ENCODE data around the gene CDC14A. TPM values are rescaled to one million over a fixed set of nuclear protein-coding genes. Genes with fewer than 3 reads are reported as not detected.
"Not testable (repeated sequence)": the region's sequence is repeated elsewhere in the genome, so short reads cannot be mapped to it uniquely, and the experiment has no call there.

CDC14A gene
- 1 to 10 TPM in 10 of 12 donors, not detected in 2; 4.8 to 9.3 (median 6.5) TPM for polyA plus RNA-seq (ENCODE audit: insufficient read length in 12 of 12)
- long read RNA-seq, donor 1, partial matches to known transcripts, result 0 of 4 reads
- long read RNA-seq, donor 1, other reads (novel, unspliced or antisense), result 0 of 4 reads
- long read RNA-seq, donor 2, partial matches to known transcripts, result 0 of 1 reads
- long read RNA-seq, donor 2, other reads (novel, unspliced or antisense), result 0 of 1 reads
- long read RNA-seq, donor 3, full-length matches to known transcripts, result 2 of 2 reads
- long read RNA-seq, donor 3, partial matches to known transcripts, result 0 of 2 reads
- long read RNA-seq, donor 3, other reads (novel, unspliced or antisense), result 0 of 2 reads
- long read RNA-seq, donor 4, result 0 reads
- long read RNA-seq, donor 5, partial matches to known transcripts, result 0 of 1 reads
- long read RNA-seq, donor 5, other reads (novel, unspliced or antisense), result 0 of 1 reads
- long read RNA-seq, donor 6, result 0 reads
- long read RNA-seq, donor 7, partial matches to known transcripts, result 0 of 1 reads
- long read RNA-seq, donor 7, other reads (novel, unspliced or antisense), result 0 of 1 reads
- long read RNA-seq, donor 8, partial matches to known transcripts, result 0 of 2 reads
- long read RNA-seq, donor 8, other reads (novel, unspliced or antisense), result 0 of 2 reads
- long read RNA-seq, donor 9, partial matches to known transcripts, result 0 of 1 reads
- long read RNA-seq, donor 9, other reads (novel, unspliced or antisense), result 0 of 1 reads
- long read RNA-seq, donor 10, partial matches to known transcripts, result 0 of 2 reads
- long read RNA-seq, donor 10, other reads (novel, unspliced or antisense), result 0 of 2 reads
- long read RNA-seq, donor 11, result 0 reads

- peak; percentile 95 for DNase-seq
Measured at GRCh38 chr1:100352267-100353070, at the start of gene CDC14A. Gene CDC14A, plus strand, starts transcription at chr1:100352506. Its CDS starts 449 bp downstream, at chr1:100352955.

GRCh38 chr1:100302739-100303138 lies 49.6 kb upstream of the CDC14A start:
- no peak for DNase-seq

- DNase-seq, result no peak
Measured at GRCh38 chr1:100304227-100304626, 48.1 kb upstream of the CDC14A start.

GRCh38 chr1:100304921-100305320 lies 47.4 kb upstream of the CDC14A start:
- DNase-seq, result no peak

GRCh38 chr1:100305954-100306353 lies 46.4 kb upstream of the CDC14A start:
- DNase-seq, result no peak

- DNase-seq, result no peak
Measured at GRCh38 chr1:100306735-100307313, 45.5 kb upstream of the CDC14A start.

GRCh38 chr1:100308777-100309176 lies 43.5 kb upstream of the CDC14A start:
- no peak for DNase-seq

- no peak for DNase-seq
Measured at GRCh38 chr1:100309863-100310262, 42.4 kb upstream of the CDC14A start.

GRCh38 chr1:100313382-100313781 lies 38.9 kb upstream of the CDC14A start:
- DNase-seq, result no peak

- no peak for DNase-seq
Measured at GRCh38 chr1:100316622-100317021, 35.7 kb upstream of the CDC14A start.

- no peak for DNase-seq
Measured at GRCh38 chr1:100320311-100321099, 31.8 kb upstream of the CDC14A start.

GRCh38 chr1:100321100-100321493 lies 31.2 kb upstream of the CDC14A start:
- no peak for DNase-seq

GRCh38 chr1:100321506-100321905 lies 30.8 kb upstream of the CDC14A start:
- no peak for DNase-seq

GRCh38 chr1:100322436-100323211 lies 29.7 kb upstream of the CDC14A start:
- DNase-seq, result peak; percentile 28

- peak; percentile 13 for DNase-seq
Measured at GRCh38 chr1:100323419-100324106, 28.7 kb upstream of the CDC14A start.

GRCh38 chr1:100325415-100326324 lies 26.6 kb upstream of the CDC14A start:
- no peak for DNase-seq

- DNase-seq, result not testable (repeated sequence)
Measured at GRCh38 chr1:100326325-100326670, 26.0 kb upstream of the CDC14A start.

- no peak for DNase-seq
Measured at GRCh38 chr1:100328133-100328532, 24.2 kb upstream of the CDC14A start.
